Endothelial cell of umbilical vein (primary cell): ENCODE results near the gene ETV3L.

ENCODE experiments used
- CTCF ChIP-seq, 2 donors: IDR thresholded peaks; 1 replicate in 1 of 2; 2 replicates in 1 of 2; pipeline ENCODE4 v1.5.1; 2011; ENCODE audit warnings: low read length in 2 of 2, mild to moderate bottlenecking in 2 of 2, moderate library complexity in 2 of 2, control low read depth in 1 of 2, inconsistent platforms in 1 of 2, low read depth in 1 of 2; ENCODE audit not compliant: insufficient read depth in 1 of 2; ENCODE audit errors: extremely low read depth in 1 of 2
- POLR2A ChIP-seq: IDR thresholded peaks from 2 replicates; pipeline ENCODE4 v1.6.1; 2012; ENCODE audit warnings: low read depth, mild to moderate bottlenecking, control low read depth, low read length

DNA sequence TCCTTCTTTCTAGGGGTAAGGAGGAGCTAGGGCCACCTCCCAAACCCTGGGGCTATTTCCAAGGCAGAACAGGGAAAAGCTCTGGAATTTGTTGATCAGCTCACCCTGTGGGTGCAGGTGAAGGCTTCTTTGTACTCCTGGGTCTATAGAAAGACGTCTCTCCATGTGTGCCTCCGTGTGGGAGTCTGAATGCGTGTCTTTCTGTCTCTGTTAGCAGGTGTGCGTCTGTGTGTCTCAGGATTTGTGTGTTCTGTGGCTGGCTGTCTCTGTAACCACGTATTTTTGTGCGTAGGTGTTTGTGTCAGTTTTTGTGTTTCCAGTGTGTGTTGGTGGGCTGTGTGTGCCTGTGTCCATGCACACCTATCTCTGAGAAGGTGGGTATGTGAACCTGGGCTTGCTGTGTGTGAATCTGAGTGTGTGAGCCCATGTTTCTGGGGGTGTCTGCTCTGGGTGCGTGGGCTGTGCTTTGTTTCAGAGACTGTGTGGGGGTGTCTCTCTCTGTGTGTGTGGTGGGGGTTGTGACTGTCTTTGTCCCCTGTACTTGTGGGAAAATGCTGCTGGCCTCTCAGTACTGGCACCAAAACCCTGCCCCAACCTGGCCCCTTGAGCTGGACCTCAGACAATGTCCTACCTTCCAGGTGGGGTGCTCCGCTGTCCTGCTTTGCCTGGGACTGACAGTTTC lies 12.7 kb upstream of the ETV3L start:
- TF ChIP-seq CTCF (IDR thresholded peaks at IDR 0.05; ENCODE audit: extremely low read depth in 1 of 2, insufficient read depth in 1 of 2, low read depth in 1 of 2, low read length in 2 of 2), result no peak
- no peak for TF ChIP-seq POLR2A
